Stomach (tissue), 4 donors: ENCODE results near the gene MTFP1.

ENCODE experiments used
- CTCF ChIP-seq, 7 experiments: fragments of 450-650 bp in 4 of 7; fragments of 200-600 bp in 3 of 7; sonication (generic) in 3 of 7; IDR thresholded peaks; one replicate each; pipeline ENCODE4 v1.5.1; 2016 to 2019; ENCODE audit warnings: antibody characterized with exemption in 7 of 7, control low read depth in 2 of 7, mild to moderate bottlenecking in 1 of 7
- POLR2A ChIP-seq, 4 donors: fragments of 450-650 bp; IDR thresholded peaks; one replicate each; pipeline ENCODE4 v1.6.1; 2016; ENCODE audit warnings: antibody characterized with exemption in 4 of 4, control low read depth in 2 of 4, mild to moderate bottlenecking in 1 of 4, moderate library complexity in 1 of 4
- POLR2AphosphoS5 ChIP-seq, 3 donors: sonication (generic); formaldehyde crosslinking; IDR thresholded peaks; one replicate each; pipeline ENCODE4 v1.6.1; 2016; ENCODE audit warnings: antibody characterized with exemption in 3 of 3

DNA sequence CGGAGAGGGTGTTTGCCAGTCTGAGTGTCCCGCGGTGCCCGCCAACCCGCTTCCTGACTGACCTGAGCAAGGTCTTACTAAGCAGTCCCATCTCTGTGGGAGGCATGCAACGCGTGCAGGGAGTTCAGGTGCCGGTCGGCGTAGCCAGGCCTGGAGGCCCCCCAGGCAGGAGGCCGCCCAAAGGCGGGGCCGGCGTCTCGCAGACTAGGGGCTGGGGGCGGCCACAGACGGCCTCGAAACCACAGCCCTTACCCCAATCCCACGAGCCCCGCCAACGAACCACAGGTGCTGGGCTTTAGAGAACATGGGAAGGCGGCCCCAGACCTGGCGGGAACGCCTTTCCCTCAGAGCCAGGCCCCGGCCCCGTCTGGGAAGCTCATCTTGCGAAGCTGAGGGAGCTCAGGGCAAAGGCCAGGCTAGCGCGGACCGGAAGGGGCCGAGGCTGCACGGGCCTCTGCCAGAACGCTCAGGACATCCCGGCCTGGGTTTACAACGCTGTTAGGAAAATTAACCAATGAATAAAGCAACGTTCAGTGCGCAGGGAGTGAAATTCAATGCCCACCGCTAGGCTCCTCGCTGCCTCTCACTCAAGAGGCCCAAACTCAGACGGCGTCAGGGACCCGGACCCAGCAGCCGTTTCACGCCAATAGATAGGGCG is 2.1 kb upstream of the MTFP1 start:
- TF ChIP-seq POLR2A (IDR thresholded peaks at IDR 0.05) (no peak), POLR2AphosphoS5 (IDR thresholded peaks at IDR 0.05) (no peak), CTCF (IDR thresholded peaks at IDR 0.05) (no peak)
